ENCODE data around the gene HYAL3. TPM values are rescaled to one million over a fixed set of nuclear protein-coding genes. Genes with fewer than 3 reads are reported as not detected.
A peak's percentile ranks its signal among the peaks of the same experiment; 100 is the strongest.

Gene HYAL3
- total and polyA plus RNA-seq, 2 of the 13 experiments (the other 11 are each of a cell fraction or from before 2014, with no cell fraction given): 5.5 to 10.4 TPM

GRCh38 chr3:50272911-50273688 lies 26.1 kb downstream of the HYAL3 start (continued):
- TF ChIP-seq ZHX1 (CRISPR knock-in tag; IDR thresholded peaks at IDR 0.05; ENCODE audit: low read depth) (peak; percentile 96), REPIN1 (CRISPR knock-in tag; IDR thresholded peaks at IDR 0.05; ENCODE audit: borderline replicate concordance, low read depth) (peak; percentile 75; the same call in 1 of the 2 replicates), PLRG1 (conservative IDR thresholded peaks at IDR 0.05) (no peak), ZNF773 (CRISPR knock-in tag; IDR thresholded peaks at IDR 0.05; ENCODE audit: borderline replicate concordance) (no peak), ATRX (CRISPR knock-in tag; IDR thresholded peaks at IDR 0.05; ENCODE audit: borderline replicate concordance) (no peak), SP4 (CRISPR knock-in tag; IDR thresholded peaks at IDR 0.05) (0 out of 2 replicates have a peak, but pooled peaks have one; percentile 27), FOXM1 (CRISPR knock-in tag; IDR thresholded peaks at IDR 0.05) (no peak), AGO2 (optimal IDR thresholded peaks at IDR 0.05; ENCODE audit: low read depth, low read length) (peak; percentile 80), ZNF281 (CRISPR knock-in tag; IDR thresholded peaks at IDR 0.05; ENCODE audit: borderline replicate concordance) (no peak), ZBTB37 (CRISPR knock-in tag; IDR thresholded peaks at IDR 0.05) (no peak), RBM39 (IDR thresholded peaks at IDR 0.05; ENCODE audit: low read depth, low read length, poor library complexity, severe bottlenecking) (no peak), ZNF30 (CRISPR knock-in tag; IDR thresholded peaks at IDR 0.05) (no peak), ZFP82 (CRISPR knock-in tag; IDR thresholded peaks at IDR 0.05; ENCODE audit: borderline replicate concordance) (no peak), ZNF333 (CRISPR knock-in tag; IDR thresholded peaks at IDR 0.05; ENCODE audit: borderline replicate concordance) (no peak), ZNF577 (CRISPR knock-in tag; IDR thresholded peaks at IDR 0.05; ENCODE audit: borderline replicate concordance, low read depth) (no peak), ZBTB3 (CRISPR knock-in tag; IDR thresholded peaks at IDR 0.05; ENCODE audit: borderline replicate concordance, low read depth) (no peak), ZNF770 (CRISPR knock-in tag; IDR thresholded peaks at IDR 0.05) (peak; percentile 56; the same call in 1 of the 2 replicates), RFX1 (IDR thresholded peaks at IDR 0.05) (no peak)
